ENCODE results near the gene CCK.

DNA sequence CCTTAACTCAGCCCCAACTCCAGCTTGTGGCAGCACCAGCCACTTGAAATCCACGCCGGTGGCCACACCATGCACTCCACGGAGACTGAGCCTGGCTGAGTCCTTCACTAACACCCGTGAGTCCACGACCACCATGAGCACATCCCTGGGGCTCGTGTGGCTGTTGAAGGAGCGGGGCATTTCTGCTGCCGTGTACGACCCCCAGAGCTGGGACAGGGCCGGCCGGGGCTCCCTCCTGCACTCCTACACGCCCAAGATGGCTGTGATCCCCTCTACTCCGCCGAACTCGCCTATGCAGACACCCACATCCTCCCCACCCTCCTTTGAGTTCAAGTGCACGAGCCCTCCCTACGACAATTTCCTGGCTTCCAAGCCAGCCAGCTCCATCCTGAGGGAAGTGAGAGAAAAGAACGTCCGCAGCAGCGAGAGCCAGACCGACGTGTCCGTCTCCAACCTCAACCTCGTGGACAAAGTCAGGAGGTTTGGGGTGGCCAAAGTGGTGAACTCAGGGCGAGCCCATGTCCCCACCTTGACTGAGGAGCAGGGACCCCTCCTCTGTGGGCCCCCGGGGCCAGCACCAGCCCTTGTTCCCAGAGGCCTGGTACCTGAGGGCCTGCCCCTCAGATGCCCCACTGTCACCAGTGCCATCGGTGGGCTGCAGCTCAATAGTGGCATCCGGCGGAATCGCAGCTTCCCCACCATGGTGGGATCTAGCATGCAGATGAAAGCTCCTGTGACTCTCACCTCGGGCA, 42.9 kb downstream of the CCK start:
- no peak for TF ChIP-seq EZH2 (IDR thresholded peaks at IDR 0.05; ENCODE audit: low read length, unreplicated experiment)
- TF ChIP-seq CTCF (conservative IDR thresholded peaks at IDR 0.05; ENCODE audit: low read depth, low read length), result no peak
- no peak for TF ChIP-seq EZH2phosphoT487 (IDR thresholded peaks at IDR 0.05; ENCODE audit: borderline replicate concordance, low read length)
